ENCODE measurements around the gene PCDH15. TPM values are rescaled to one million over a fixed set of nuclear protein-coding genes. Genes with fewer than 3 reads are reported as not detected.

Gene PCDH15
- total and polyA plus RNA-seq, 9 of the 15 experiments (the other 6 are each of a cell fraction or from before 2014, with no cell fraction given), result not detected

DNA sequence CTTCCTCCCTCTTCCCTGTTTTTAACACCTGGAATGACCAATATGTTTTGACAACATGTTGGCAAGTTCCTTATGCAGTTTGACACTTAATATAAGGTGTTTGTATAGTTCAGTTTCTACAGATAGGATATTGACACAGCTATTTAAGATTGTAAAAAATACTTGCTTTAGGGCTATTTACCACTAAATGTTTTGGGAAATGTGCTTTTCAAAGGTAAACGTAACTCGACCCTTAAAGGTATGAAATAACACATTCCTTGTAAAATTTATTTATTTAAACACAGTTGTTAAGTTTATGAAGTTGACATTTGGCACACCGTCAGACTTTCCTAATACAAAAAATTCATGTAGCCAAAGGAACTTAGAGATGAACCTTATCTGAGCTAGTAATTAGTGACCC, 817.6 kb downstream of the PCDH15 start:
- BruUV-seq (replicated peaks), result no TSS peak
- Histone ChIP-seq H3K9me1 (ENCODE audit: control insufficient read depth, insufficient read depth, low read length) (no peaks in the 10 kb centered on the region), H3K9me3 (replicated peaks; ENCODE audit: control insufficient read depth, insufficient read depth, low read depth, low read length) (peaks cover 3% of the 10 kb centered on the region; the same call in 1 of the 2 replicates), H3K4me1 (replicated peaks in 1 of 2; ENCODE audit: control insufficient read depth in 2 of 2, insufficient read depth in 2 of 2, low read length in 2 of 2) (no peaks in the 10 kb centered on the region), H4K20me1 (replicated peaks; ENCODE audit: control insufficient read depth, insufficient read depth, low read length) (no peaks in the 10 kb centered on the region), H3K36me3 (ENCODE audit: control insufficient read depth, insufficient read depth, low read length) (no peaks in the 10 kb centered on the region), H3K27me3 (ENCODE audit: control insufficient read depth in 2 of 2, insufficient read depth in 2 of 2, low read length in 2 of 2) (no peaks in the 10 kb centered on the region), H2AFZ (ENCODE audit: low read depth, low read length) (no peak overlapping the region), H3K79me2 (ENCODE audit: control insufficient read depth, insufficient read depth, low read length) (no peaks in the 10 kb centered on the region), H3K9ac (ENCODE audit: insufficient read depth in 1 of 2, low read depth in 2 of 2, low read length in 2 of 2) (no peak overlapping the region), H3K4me3 (no peak overlapping the region), H3K27ac (ENCODE audit: extremely low read depth, low read depth, low read length) (no peak overlapping the region), H3K4me2 (ENCODE audit: insufficient read depth, low read length) (no peak overlapping the region)
- in situ Hi-C loops (cut with MboI) (no loop called here), intact Hi-C loops (cut with micrococcal nuclease) (no loop called here)
- ChIA-PET POLR2A (no interaction called here), CTCF (ENCODE audit: low intra/inter-chr PET ratio) (no interaction called here)
- no peak for TF ChIP-seq EP300 (IDR thresholded peaks at IDR 0.05; ENCODE audit: low read length)
- TF ChIP-seq HCFC1 (IDR thresholded peaks at IDR 0.05; ENCODE audit: low read depth, low read length), result no peak
- TF ChIP-seq, protein P1, sequence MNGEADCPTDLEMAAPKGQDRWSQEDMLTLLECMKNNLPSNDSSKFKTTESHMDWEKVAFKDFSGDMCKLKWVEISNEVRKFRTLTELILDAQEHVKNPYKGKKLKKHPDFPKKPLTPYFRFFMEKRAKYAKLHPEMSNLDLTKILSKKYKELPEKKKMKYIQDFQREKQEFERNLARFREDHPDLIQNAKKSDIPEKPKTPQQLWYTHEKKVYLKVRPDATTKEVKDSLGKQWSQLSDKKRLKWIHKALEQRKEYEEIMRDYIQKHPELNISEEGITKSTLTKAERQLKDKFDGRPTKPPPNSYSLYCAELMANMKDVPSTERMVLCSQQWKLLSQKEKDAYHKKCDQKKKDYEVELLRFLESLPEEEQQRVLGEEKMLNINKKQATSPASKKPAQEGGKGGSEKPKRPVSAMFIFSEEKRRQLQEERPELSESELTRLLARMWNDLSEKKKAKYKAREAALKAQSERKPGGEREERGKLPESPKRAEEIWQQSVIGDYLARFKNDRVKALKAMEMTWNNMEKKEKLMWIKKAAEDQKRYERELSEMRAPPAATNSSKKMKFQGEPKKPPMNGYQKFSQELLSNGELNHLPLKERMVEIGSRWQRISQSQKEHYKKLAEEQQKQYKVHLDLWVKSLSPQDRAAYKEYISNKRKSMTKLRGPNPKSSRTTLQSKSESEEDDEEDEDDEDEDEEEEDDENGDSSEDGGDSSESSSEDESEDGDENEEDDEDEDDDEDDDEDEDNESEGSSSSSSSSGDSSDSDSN (IDR thresholded peaks at IDR 0.05; ENCODE audit: borderline replicate concordance in 1 of 2, low read depth in 2 of 2, low read length in 2 of 2), result no peak
- no peak for TF ChIP-seq NCOA4 (IDR thresholded peaks at IDR 0.05; ENCODE audit: partially characterized antibody)
- ATAC-seq (no peak), DNase-seq (ENCODE audit: extremely low read depth in 1 of 4, low spot score in 3 of 4) (no peak), FAIRE-seq (no peak)
- 0% methylated on average over 3 of the region's 3 CpGs for WGBS (ENCODE audit: insufficient coverage, low coverage, missing lambda C conversion rate)

DNA sequence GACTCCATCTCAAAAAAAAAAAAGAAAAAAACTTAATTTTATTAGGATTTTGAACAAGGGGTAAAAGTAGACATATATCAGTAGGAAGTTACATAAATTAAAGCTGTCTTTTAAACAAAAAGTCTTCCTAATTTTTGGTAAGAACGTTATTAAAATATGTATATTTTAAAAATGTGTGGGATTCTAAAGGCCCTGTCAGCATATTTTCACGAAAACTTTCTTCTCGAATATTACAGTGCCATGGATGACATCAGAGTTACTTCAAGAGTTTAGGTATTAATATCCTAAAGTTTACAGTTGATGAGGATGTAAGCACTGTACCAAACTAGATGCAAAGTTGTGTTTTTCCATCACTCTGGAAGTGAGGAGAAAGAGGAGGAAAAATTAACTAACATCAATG, 820.8 kb downstream of the PCDH15 start:
- no peak for ATAC-seq
- no peaks in the 10 kb centered on the region for H3K27me3 ChIP-seq (ENCODE audit: control insufficient read depth in 2 of 2, insufficient read depth in 2 of 2, low read length in 2 of 2)
- H3K9me1 ChIP-seq (ENCODE audit: control insufficient read depth, insufficient read depth, low read length), result no peaks in the 10 kb centered on the region
- H3K4me3 ChIP-seq, result no peak overlapping the region
- H3K36me3 ChIP-seq (ENCODE audit: control insufficient read depth, insufficient read depth, low read length), result no peaks in the 10 kb centered on the region
- DNase-seq (ENCODE audit: extremely low read depth in 1 of 4, low spot score in 3 of 4), result no peak
- 0% methylated on average over 3 of the region's 3 CpGs for WGBS (ENCODE audit: insufficient coverage, low coverage, missing lambda C conversion rate)
- no peaks in the 10 kb centered on the region for H3K9me3 ChIP-seq (replicated peaks; ENCODE audit: control insufficient read depth, insufficient read depth, low read depth, low read length)
- no peak for FAIRE-seq
- no TSS peak for BruUV-seq (replicated peaks)
- intact Hi-C loops (cut with micrococcal nuclease) (no loop called here), in situ Hi-C loops (cut with MboI) (no loop called here)
- no peaks in the 10 kb centered on the region for H4K20me1 ChIP-seq (replicated peaks; ENCODE audit: control insufficient read depth, insufficient read depth, low read length)
- TF ChIP-seq MTA3 (IDR thresholded peaks at IDR 0.05; ENCODE audit: borderline replicate concordance) (no peak), MAFG (tag; conservative IDR thresholded peaks at IDR 0.05) (0 out of 2 replicates have a peak, but pooled peaks have one; percentile 7)
- no peak overlapping the region for H3K9ac ChIP-seq (ENCODE audit: insufficient read depth in 1 of 2, low read depth in 2 of 2, low read length in 2 of 2)
- no peaks in the 10 kb centered on the region for H3K4me1 ChIP-seq (replicated peaks in 1 of 2; ENCODE audit: control insufficient read depth in 2 of 2, insufficient read depth in 2 of 2, low read length in 2 of 2)
- H3K4me2 ChIP-seq (ENCODE audit: insufficient read depth, low read length), result no peak overlapping the region
- no peak overlapping the region for H3K27ac ChIP-seq (ENCODE audit: extremely low read depth, low read depth, low read length)
- no peak overlapping the region for H2AFZ ChIP-seq (ENCODE audit: low read depth, low read length)
- CTCF ChIA-PET (ENCODE audit: low intra/inter-chr PET ratio), result no interaction called here
- POLR2A ChIA-PET, result no interaction called here
- H3K79me2 ChIP-seq (ENCODE audit: control insufficient read depth, insufficient read depth, low read length), result no peaks in the 10 kb centered on the region

Data from K562 (cell line).